ENCODE data around the gene HERC2.

- TF ChIP-seq REST (IDR thresholded peaks at IDR 0.05; ENCODE audit: insufficient read depth in 1 of 2, low read depth in 2 of 2, low read length in 2 of 2) (no peak), POLR2AphosphoS5 (IDR thresholded peaks at IDR 0.05; ENCODE audit: low read depth, low read length) (no peak)
Observed at GRCh38 chr15:28105224-28105791, 216.7 kb downstream of the HERC2 start.

Data from PFSK-1 (cell line).